Activated CD8-positive, alpha-beta T cell treated with anti-CD3 and anti-CD28 coated beads for 36 hours (primary cell): Measurements from ENCODE around the gene MCAM. TPM values are rescaled to one million over a fixed set of nuclear protein-coding genes. Genes with fewer than 3 reads are reported as not detected.

ENCODE experiments used
- ATAC-seq: fragments of 200-7000 bp; cut with Tn5 transposase; one replicate; pipeline ENCODE4 v1.10.0; 2021; ENCODE audit warnings: mild to moderate bottlenecking, moderate library complexity
- CTCF ChIA-PET: fragments of 350-600 bp; sonication (Branson Sonifier 250); formaldehyde crosslinking; loops from one replicate; lab custom pipeline; 2021; ENCODE audit warnings: antibody characterized with exemption; lab: Charles Lee
- POLR2A ChIA-PET: fragments of 350-600 bp; sonication (Branson Sonifier 250); formaldehyde crosslinking; loops from one replicate; lab custom pipeline; 2021; ENCODE audit warnings: antibody characterized with exemption; lab: Charles Lee
- DNase-seq: peaks from one replicate; pipeline ENCODE4 v3.0.0-alpha.2; 2020
- H3K27ac Mint-ChIP-seq: one replicate; pipeline ENCODE4 v1.8.0; 2021; ENCODE audit warnings: mild to moderate bottlenecking, mixed read lengths
- H3K27me3 Mint-ChIP-seq: one replicate; pipeline ENCODE4 v1.8.0; 2021; ENCODE audit warnings: mixed read lengths
- H3K36me3 Mint-ChIP-seq: one replicate; pipeline ENCODE4 v1.8.0; 2021; ENCODE audit warnings: low read depth, mixed read lengths
- H3K4me1 Mint-ChIP-seq: one replicate; pipeline ENCODE4 v1.8.0; 2021; ENCODE audit warnings: low read depth, mixed read lengths
- H3K4me3 Mint-ChIP-seq: one replicate; pipeline ENCODE4 v1.8.0; 2021; ENCODE audit warnings: mild to moderate bottlenecking, moderate library complexity, mixed read lengths
- H3K9me3 Mint-ChIP-seq: one replicate; pipeline ENCODE4 v1.8.0; 2021; ENCODE audit warnings: mixed read lengths
- intact Hi-C: fragments of 100-400 bp; cut with micrococcal nuclease; formaldehyde crosslinking; loops from one replicate; pipeline ENCODE4 v1.10.0; 2022
- total RNA-seq, 2 experiments: library from RNA; stranded (reverse); gene quantifications; one replicate each; pipeline ENCODE4 v1.2.3, GENCODE V29; 2021
- TF ChIP-seq, protein P1 (sequence below): fragments of 200-600 bp; IDR thresholded peaks from one replicate; pipeline ENCODE4 v1.8.0; 2022; ENCODE audit warnings: antibody characterized with exemption, mild to moderate bottlenecking

Gene MCAM
- total RNA-seq, 2 experiments from 2014 or later, result 8.0 to 8.3 TPM

DNA sequence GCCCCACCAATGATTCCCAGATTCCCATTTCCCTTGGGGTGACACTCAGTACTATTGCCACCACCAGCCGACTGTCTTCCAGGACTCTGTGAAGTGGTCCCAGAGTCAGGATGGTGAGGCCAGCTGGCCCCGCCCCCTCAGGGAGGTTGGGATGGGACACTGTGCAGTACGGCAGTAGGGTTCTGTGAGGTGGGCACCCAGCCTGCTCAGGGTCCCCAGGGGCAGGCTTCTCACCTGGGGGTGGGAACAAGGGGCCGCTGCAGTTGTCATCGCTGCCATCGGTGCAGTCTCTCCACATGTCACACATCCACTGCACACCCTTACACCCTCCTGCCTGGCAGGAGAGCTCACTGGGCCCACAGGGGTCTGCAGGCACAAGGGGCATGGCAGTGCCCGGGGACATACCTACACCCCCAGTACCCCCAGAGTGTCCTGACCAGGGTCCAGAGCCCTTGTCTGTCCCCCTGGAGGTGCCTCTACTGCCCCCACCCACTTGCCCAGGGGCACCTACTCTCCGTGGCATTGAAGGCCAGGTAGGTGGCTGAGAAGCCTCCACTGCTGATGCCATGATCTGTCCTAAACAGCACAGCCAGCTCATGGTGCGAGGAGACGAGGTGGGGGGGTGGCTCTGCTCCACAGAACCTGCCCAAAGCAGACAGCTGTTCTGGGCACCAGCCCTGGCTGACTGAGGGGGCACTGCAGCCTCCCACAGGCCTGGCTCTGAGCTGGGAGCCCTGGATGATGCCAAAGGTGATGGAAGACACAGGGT lies 25.6 kb upstream of the MCAM start:
- ATAC-seq (no peak), DNase-seq (no peak)
- peaks cover 7% of the 10 kb centered on the region for H3K36me3 Mint-ChIP-seq
- peaks cover 21% of the 10 kb centered on the region for H3K4me1 Mint-ChIP-seq
- intact Hi-C loops, result no loop called here
- no peaks in the 10 kb centered on the region for H3K9me3 Mint-ChIP-seq
- no peak overlapping the region for H3K27ac Mint-ChIP-seq
- TF ChIP-seq, protein P1, sequence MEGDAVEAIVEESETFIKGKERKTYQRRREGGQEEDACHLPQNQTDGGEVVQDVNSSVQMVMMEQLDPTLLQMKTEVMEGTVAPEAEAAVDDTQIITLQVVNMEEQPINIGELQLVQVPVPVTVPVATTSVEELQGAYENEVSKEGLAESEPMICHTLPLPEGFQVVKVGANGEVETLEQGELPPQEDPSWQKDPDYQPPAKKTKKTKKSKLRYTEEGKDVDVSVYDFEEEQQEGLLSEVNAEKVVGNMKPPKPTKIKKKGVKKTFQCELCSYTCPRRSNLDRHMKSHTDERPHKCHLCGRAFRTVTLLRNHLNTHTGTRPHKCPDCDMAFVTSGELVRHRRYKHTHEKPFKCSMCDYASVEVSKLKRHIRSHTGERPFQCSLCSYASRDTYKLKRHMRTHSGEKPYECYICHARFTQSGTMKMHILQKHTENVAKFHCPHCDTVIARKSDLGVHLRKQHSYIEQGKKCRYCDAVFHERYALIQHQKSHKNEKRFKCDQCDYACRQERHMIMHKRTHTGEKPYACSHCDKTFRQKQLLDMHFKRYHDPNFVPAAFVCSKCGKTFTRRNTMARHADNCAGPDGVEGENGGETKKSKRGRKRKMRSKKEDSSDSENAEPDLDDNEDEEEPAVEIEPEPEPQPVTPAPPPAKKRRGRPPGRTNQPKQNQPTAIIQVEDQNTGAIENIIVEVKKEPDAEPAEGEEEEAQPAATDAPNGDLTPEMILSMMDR, result no peak
- no peak overlapping the region for H3K4me3 Mint-ChIP-seq
- POLR2A ChIA-PET, result interaction anchor here (1.0 kb wide), 1 partner anchor 11 kb away, joined by 3 read pairs; no protein-coding TSS in a partner anchor
- H3K27me3 Mint-ChIP-seq, result peaks cover 33% of the 10 kb centered on the region
- CTCF ChIA-PET, result interaction anchor here (1.6 to 3.2 kb wide), 3 partner anchors 14 to 39 kb away, joined by 6 to 30 read pairs (median 8); partner anchors contain the start of gene USP2

DNA sequence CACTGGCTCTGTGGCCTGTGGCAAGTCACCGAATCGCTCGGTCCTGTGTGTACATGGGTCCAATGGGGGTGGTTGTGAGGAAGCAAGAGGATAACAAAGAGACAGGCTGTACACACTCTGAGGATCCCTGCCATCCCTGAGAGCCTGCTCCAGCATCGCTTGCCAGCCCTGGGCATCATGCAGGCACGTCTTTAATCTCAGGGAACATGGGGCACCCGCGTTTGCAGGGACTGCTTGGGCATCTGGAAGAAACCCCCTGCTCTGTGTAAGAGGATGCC lies 25.0 kb upstream of the MCAM start:
- POLR2A ChIA-PET, result no interaction called here
- no peak overlapping the region for H3K4me3 Mint-ChIP-seq
- DNase-seq (no peak), ATAC-seq (no peak)
- H3K4me1 Mint-ChIP-seq, result peaks cover 27% of the 10 kb centered on the region
- no peak overlapping the region for H3K27ac Mint-ChIP-seq
- CTCF ChIA-PET, result interaction anchor here (1.3 to 3.2 kb wide), 2 partner anchors 15 to 21 kb away, joined by 3 to 30 read pairs; no protein-coding TSS in a partner anchor
- no peaks in the 10 kb centered on the region for H3K9me3 Mint-ChIP-seq
- TF ChIP-seq, protein P1, result no peak
- intact Hi-C loops, result no loop called here
- peaks cover 10% of the 10 kb centered on the region for H3K36me3 Mint-ChIP-seq
- peaks cover 31% of the 10 kb centered on the region for H3K27me3 Mint-ChIP-seq

DNA sequence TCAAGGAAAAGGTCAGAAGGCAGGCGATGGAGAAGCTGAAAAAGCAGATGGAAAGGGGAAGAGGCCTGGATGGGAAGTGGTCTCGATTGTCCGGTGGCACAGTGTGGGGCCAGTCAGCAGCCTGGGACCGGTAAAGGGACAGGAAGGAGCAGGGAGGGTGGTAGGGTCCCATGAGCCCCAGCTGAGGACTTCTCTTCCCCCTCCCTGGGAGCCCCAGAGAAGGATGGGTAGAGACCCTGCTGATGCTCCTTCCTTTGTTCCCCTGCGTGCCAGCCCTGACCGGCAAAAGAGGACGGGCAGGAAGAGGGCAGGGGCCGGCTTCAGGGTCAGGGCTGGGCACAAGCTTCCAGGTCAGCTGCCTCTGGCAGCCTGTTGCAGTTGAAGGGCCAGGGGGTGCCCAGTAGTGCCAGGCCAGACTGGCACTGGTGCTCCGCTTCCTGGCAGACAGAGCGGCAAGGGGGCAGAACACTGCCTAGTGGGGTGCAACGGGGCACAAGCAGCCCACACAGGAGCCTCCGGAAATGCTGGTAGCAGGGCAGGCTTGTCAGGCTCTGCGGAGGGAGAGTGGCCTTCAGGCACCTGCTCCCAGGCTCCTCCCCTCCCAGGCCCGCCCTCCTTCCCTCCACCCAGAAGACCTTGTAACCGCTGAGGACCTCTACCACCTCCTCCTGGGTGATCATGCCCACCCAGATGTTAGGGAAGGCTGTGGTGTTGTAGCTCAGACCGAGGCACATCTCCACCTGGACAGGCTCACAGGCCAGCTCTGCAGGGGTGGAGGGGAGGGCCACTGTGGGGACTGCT lies 24.5 kb upstream of the MCAM start:
- intact Hi-C loops, result no loop called here
- no peak for DNase-seq
- peaks cover 16% of the 10 kb centered on the region for H3K36me3 Mint-ChIP-seq
- H3K4me1 Mint-ChIP-seq, result peaks cover 31% of the 10 kb centered on the region
- no peak overlapping the region for H3K27ac Mint-ChIP-seq
- ChIA-PET CTCF (interaction anchor here (0.7 to 3.2 kb wide), 10 partner anchors 11 to 164 kb away, joined by 3 to 30 read pairs (median 3); partner anchors contain the start of gene USP2), POLR2A (interaction anchor here (0.6 to 0.7 kb wide), 2 partner anchors 207 to 246 kb away, joined by 3 read pairs; no protein-coding TSS in a partner anchor)
- no peak for ATAC-seq
- no peak overlapping the region for H3K4me3 Mint-ChIP-seq
- TF ChIP-seq, protein P1, result no peak
- no peaks in the 10 kb centered on the region for H3K9me3 Mint-ChIP-seq
- H3K27me3 Mint-ChIP-seq, result peaks cover 29% of the 10 kb centered on the region

DNA sequence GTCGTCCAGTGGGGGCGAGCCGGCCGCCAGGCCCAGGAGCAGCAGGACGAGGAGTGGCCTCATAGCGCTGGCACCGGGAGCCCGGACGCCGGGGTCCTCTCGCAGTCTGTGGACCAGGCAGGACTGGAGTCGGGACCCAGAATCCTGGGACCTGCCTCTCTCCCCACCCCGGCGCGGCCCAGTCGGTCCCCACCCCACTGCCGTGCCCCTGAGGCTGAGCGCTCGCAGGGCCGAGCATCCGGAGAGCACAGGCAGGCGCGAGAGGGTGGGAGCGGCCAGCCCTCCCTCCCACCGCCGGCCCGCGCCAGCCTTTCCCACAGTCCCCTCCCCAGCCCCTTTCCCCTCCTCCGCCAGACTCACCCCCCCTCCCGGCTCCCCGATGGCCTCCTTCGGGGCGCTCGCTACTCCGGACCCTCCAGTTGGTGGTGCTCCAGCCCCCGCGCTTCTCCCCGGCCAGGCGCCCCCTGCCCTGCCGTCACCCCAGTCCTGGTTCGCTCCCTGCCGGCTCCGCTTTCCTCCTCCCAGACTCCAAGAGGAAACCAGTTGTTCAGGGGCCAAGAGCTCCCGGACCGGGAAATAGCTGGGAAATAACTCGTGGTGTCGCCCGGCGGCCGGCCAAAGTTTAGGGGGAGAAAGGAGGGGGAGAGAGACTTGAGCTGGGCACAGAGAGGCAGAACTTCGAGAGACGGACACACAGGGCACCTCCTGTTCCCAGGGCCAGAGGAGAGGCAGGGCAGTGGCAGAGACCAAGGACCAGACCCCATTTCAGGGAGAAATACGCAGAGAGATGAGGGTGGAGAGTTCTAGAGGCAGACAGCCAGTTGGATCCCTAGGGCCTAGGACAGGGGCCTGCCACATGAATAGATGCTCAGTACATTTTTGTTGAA lies 23.6 kb upstream of the MCAM start, which contains the start of gene C1QTNF5:
C1QTNF5 (minus strand) TSS at position 549 of the 887 bp plus-strand sequence; CDS start at position 63, 486 bp downstream.
- intact Hi-C loops, result no loop called here
- Mint-ChIP-seq H3K36me3 (peaks cover 21% of the 10 kb centered on the region), H3K27me3 (peaks cover 29% of the 10 kb centered on the region), H3K27ac (no peak within 1 kb of the TSS), H3K4me3 (no peak within 1 kb of the TSS), H3K4me1 (peaks cover 39% of the 10 kb centered on the region), H3K9me3 (no peaks in the 10 kb centered on the region)
- TF ChIP-seq, protein P1, result no peak
- DNase-seq (no peak), ATAC-seq (no peak)
- POLR2A ChIA-PET, result interaction anchor here (0.6 to 0.7 kb wide), 3 partner anchors 20 to 245 kb away, joined by 3 read pairs; no protein-coding TSS in a partner anchor
- CTCF ChIA-PET, result interaction anchor here (0.6 to 10.9 kb wide), 22 partner anchors 8 to 256 kb away, joined by 3 to 201 read pairs (median 3); partner anchors contain the start of genes HMBS and USP2
